Psoas muscle (tissue), 8 donors: ENCODE data around the gene PMM1. TPM values are rescaled to one million over a fixed set of nuclear protein-coding genes. Genes with fewer than 3 reads are reported as not detected.

Experiments
- ATAC-seq, 4 donors: fragments of 200-7000 bp; cut with Tn5 transposase; one replicate each; pipeline ENCODE4 v1.9.1; 2020; ENCODE audit warnings: moderate library complexity in 3 of 4, mild to moderate bottlenecking in 2 of 4
- DNase-seq, 2 donors: peaks; one replicate each; pipeline ENCODE4 v3.0.0-alpha.2; 2020
- H3K27ac ChIP-seq: fragments of 200-600 bp; one replicate; pipeline ENCODE4 v1.8.0; 2022
- H3K27me3 ChIP-seq, 3 donors: fragments of 200-600 bp in 1 of 3; one replicate each; pipeline versions ENCODE4 v1.6.1 to v1.8.0; 2013 to 2022; ENCODE audit warnings: low read length in 2 of 3, mild to moderate bottlenecking in 2 of 3, moderate library complexity in 1 of 3; ENCODE audit not compliant: insufficient read depth in 3 of 3
- H3K36me3 ChIP-seq, 2 donors: fragments of 200-600 bp in 1 of 2; one replicate each; pipeline versions ENCODE4 v1.6.1 to v1.8.0; 2013 to 2022; ENCODE audit warnings: low read depth in 1 of 2, mild to moderate bottlenecking in 1 of 2, moderate library complexity in 1 of 2; ENCODE audit not compliant: insufficient read depth in 1 of 2
- H3K4me1 ChIP-seq: fragments of 200-600 bp; one replicate; pipeline ENCODE4 v1.8.0; 2022
- H3K4me3 ChIP-seq: fragments of 200-600 bp; one replicate; pipeline ENCODE4 v1.8.0; 2022; ENCODE audit warnings: mild to moderate bottlenecking
- H3K9me3 ChIP-seq: fragments of 200-600 bp; one replicate; pipeline ENCODE4 v1.8.0; 2022
- CTCF ChIP-seq: fragments of 200-600 bp; IDR thresholded peaks from one replicate; pipeline ENCODE4 v1.8.0; 2022; ENCODE audit warnings: antibody characterized with exemption
- WGBS, 3 donors: extraction: QIAGEN DNeasy Blood & Tissue Kit; methylation state at CpG; one replicate each; pipeline versions ENCODE4 v1.1.6 to v1.1.7; 2013; 5-methylcytosine and 5-hydroxymethylcytosine counted together
- intact Hi-C, 2 donors: fragments of 100-400 bp; cut with DNase I; formaldehyde crosslinking; loops; one replicate each; pipeline versions ENCODE4 v1.11.0 to v1.14.2; 2022
- polyA plus RNA-seq, 3 donors: library from polyadenylated mRNA; stranded (reverse); fragments of 200-250 nt; gene quantifications; one replicate each; pipeline ENCODE4 v1.2.3, GENCODE V29; 2013
- total RNA-seq, 4 donors: library from RNA; stranded (reverse); fragmentation: NEBNext Ultra II Directional in 2 of 4; extraction: Animal tissue kit (Norgen Biotek cat#: 25700) in 2 of 4; gene quantifications; one replicate each; pipeline versions ENCODE4 v1.2.1 to v1.2.4, GENCODE V29; 2021 to 2023
- donor health status: healthy with polysubstance abuse.
- donor health status: DM: no; HTN: no; CAD: no; lungs with moderate emphysema.
- donor health status: Bipolar disorder and iron deficiency.
- donor health status: healthy.
- donor health status: DM: yes; HTN: yes; CAD: no.
- donor health status: DM: no; HTN: no; CAD: no.
- donor health status: DM: no; HTN: no; CAD: no.
- donor health status: DM: yes; HTN: yes; CAD: no.

PMM1 gene
- total and polyA plus RNA-seq, 7 donors = 7.3 to 14.5 (median 10.4) TPM

- Histone ChIP-seq H3K9me3 (no peaks in the 10 kb centered on the region), H3K4me3 (no peak overlapping the region), H3K27ac (no peak overlapping the region), H3K27me3 (no peaks in the 10 kb centered on the region), H3K4me1 (no peaks in the 10 kb centered on the region), H3K36me3 (peaks cover 11 to 86% of the 10 kb centered on the region in 2 donors)
- no peak for ATAC-seq
- DNase-seq = no peak
- intact Hi-C loops = loop anchor here in 1 of 2 donors (10.0 kb wide), 1 partner anchor 209 kb away; no protein-coding TSS in a partner anchor
- TF ChIP-seq CTCF = no peak
- WGBS, 3 donors = 77 to 92% (median 89%) methylated on average over 4 of the region's 4 CpGs
Measured at GRCh38 chr22:41603873-41604332, 14.3 kb upstream of the PMM1 start.

- H3K27ac ChIP-seq = no peak overlapping the region
- no peaks in the 10 kb centered on the region for H3K27me3 ChIP-seq
- no peak overlapping the region for H3K4me3 ChIP-seq
- H3K9me3 ChIP-seq = no peaks in the 10 kb centered on the region
- peaks cover 11 to 76% of the 10 kb centered on the region in 2 donors for H3K36me3 ChIP-seq
- intact Hi-C loops = loop anchor here in 1 of 2 donors (10.0 kb wide), 1 partner anchor 206 kb away; no protein-coding TSS in a partner anchor
- DNase-seq (no peak), ATAC-seq (no peak)
- 91 to 95% (median 92%) methylated on average over 8 of the region's 8 CpGs for WGBS, 3 donors
- H3K4me1 ChIP-seq = no peaks in the 10 kb centered on the region
- TF ChIP-seq CTCF = no peak
Measured at GRCh38 chr22:41600976-41601375, 11.3 kb upstream of the PMM1 start.

GRCh38 chr22:41598891-41599635 lies 9.4 kb upstream of the PMM1 start:
- 79 to 91% (median 85%) methylated on average over 8 of the region's 8 CpGs for WGBS, 3 donors
- intact Hi-C loops = no loop called here
- Histone ChIP-seq H3K4me1 (no peaks in the 10 kb centered on the region), H3K27me3 (no peaks in the 10 kb centered on the region), H3K4me3 (no peak overlapping the region), H3K27ac (no peak overlapping the region), H3K9me3 (no peaks in the 10 kb centered on the region), H3K36me3 (peaks cover 5 to 57% of the 10 kb centered on the region in 2 donors)
- DNase-seq = no peak
- no peak for TF ChIP-seq CTCF
- no peak for ATAC-seq

- ATAC-seq (no peak), DNase-seq (no peak)
- H3K27me3 ChIP-seq = no peaks in the 10 kb centered on the region
- no peak for TF ChIP-seq CTCF
- H3K36me3 ChIP-seq = peaks cover 3 to 47% of the 10 kb centered on the region in 2 donors
- intact Hi-C loops = no loop called here
- no peak overlapping the region for H3K27ac ChIP-seq
- H3K4me3 ChIP-seq = no peak overlapping the region
- 91 to 92% (median 91%) methylated on average over 5 of the region's 5 CpGs for WGBS, 3 donors
- no peaks in the 10 kb centered on the region for H3K4me1 ChIP-seq
- H3K9me3 ChIP-seq = no peaks in the 10 kb centered on the region
Measured at GRCh38 chr22:41598081-41598480, 8.4 kb upstream of the PMM1 start.
